Transverse colon (tissue), 4 donors: ENCODE data around the gene VEPH1.

ENCODE experiments used
- CTCF ChIP-seq, 5 experiments: fragments of 200-600 bp in 3 of 5; fragments of 450-650 bp in 2 of 5; sonication (generic) in 3 of 5; IDR thresholded peaks; 1 replicate in 2 of 5; 2 replicates in 3 of 5; pipeline ENCODE4 v1.5.1; 2016 to 2017; ENCODE audit warnings: antibody characterized with exemption in 5 of 5, inconsistent platforms in 3 of 5, mild to moderate bottlenecking in 2 of 5, moderate library complexity in 1 of 5
- POLR2A ChIP-seq: fragments of 450-650 bp; IDR thresholded peaks from one replicate; pipeline ENCODE4 v1.6.1; 2016; ENCODE audit warnings: antibody characterized with exemption, mild to moderate bottlenecking, moderate library complexity
- POLR2AphosphoS5 ChIP-seq, 3 donors: sonication (generic); formaldehyde crosslinking; IDR thresholded peaks; one replicate each; pipeline ENCODE4 v1.6.1; 2016; ENCODE audit warnings: antibody characterized with exemption in 3 of 3

GRCh38 chr3:157238457-157238856 lies 264.8 kb downstream of the VEPH1 start:
- TF ChIP-seq POLR2A (no peak), CTCF (IDR thresholded peaks at IDR 0.05) (no peak), POLR2AphosphoS5 (IDR thresholded peaks at IDR 0.05) (no peak)
